HuH-7.5 (cell line): Measurements from ENCODE around the gene NTM.

ENCODE experiments used
- DNase-seq: peaks from one replicate; pipeline ENCODE4 v3.0.0; 2011; ENCODE audit warnings: low spot score

Gene NTM

GRCh38 chr11:132078264-132079076 lies 708.1 kb downstream of the NTM start:
- DNase-seq, result no peak

DNA sequence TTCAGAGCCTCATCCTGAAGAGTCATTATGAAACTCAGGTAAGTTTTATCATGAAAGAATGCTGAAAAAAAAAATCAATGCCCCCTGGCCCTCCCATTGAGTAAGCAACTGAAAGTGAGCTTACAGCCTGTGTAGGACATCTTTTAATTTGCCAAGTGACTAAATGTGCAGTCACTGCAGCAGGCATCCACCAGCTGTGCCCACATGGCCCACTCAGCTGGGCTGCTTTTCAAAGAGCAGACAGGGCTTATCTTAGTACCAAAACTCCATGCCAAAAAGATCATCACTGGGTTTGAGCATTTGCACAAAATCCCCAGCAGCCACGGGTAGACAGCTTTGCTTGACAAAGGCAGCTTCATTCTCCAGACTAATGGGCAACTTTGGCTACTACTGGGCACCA lies 709.7 kb downstream of the NTM start:
- DNase-seq, result no peak

- no peak for DNase-seq
These were observed 712.2 kb downstream of the NTM start for GRCh38 chr11:132082566-132082965.

DNA sequence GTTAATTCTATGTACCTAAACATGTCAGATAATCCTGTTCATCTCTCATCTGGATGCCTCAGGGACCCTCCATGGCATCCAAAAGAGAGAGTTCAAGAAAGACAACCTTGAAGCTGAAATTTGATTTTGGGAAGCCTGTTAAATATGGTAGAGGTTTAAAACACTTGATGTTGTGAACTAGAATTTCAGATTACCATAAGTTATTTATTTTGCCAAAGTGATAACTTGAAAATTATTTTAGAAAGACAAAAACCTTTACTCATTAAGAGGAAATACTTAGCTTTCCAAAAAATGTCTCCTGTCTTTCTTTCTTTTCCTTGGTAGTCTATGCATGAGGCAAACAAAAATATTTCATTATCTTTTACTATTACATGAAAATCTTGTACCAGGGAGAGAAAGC lies 714.0 kb downstream of the NTM start:
- no peak for DNase-seq

DNA sequence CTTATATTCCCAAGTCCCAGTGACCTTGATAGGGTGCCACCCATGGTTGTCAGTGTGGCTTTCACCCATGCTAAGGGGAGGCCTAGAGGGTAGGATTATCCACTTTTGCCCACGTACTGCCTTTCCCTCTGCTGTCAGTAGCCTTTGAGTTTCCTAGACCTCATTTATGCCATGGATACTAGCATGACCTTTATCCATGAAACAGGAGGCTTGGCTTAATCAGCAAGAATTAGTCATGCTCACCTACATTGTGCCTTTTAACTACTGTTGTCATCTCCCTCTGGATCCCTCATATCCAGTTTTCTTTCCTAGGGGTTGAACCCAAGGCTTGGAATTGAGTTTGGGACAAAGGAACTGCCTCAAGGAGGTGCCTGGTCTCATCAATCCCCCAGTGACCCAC lies 716.7 kb downstream of the NTM start:
- DNase-seq, result no peak

GRCh38 chr11:132088551-132088950 lies 718.1 kb downstream of the NTM start:
- DNase-seq, result no peak

GRCh38 chr11:132093536-132094259 lies 723.3 kb downstream of the NTM start:
- no peak for DNase-seq

- DNase-seq, result no peak
These were observed 724.2 kb downstream of the NTM start for GRCh38 chr11:132094598-132094997.

GRCh38 chr11:132095230-132096131 lies 725.1 kb downstream of the NTM start:
- no peak for DNase-seq

DNA sequence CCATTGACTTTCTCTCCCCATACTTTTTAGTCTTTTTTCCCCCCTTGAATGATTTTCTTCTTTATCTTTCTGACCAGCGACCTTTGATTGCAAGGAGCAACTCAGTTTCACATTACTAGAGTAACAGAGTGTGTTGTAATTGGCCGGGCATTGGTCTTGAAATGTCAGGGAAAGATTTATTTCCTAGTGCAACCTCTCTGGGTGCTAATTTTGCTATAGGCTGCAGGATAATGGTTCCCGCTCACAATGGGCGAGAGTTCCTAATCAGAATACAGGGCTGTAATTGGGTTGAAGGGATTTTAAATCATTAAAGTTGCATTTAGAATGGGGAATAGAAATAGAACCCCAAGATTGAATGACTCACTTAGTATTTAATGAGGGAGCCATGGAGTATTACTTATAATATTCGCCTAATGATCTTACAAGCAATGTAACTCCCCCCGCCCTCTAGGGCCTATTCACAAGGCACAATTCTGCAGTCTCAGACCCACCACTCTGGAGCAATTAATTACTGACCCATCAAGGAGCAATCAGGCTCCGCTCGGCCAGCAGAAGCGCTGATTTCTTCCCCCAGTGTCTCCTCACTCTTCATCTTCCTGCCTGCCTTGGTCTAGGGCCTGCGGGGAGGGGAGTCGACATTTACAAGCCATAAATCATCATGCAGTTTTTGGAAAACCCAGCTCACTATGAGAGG lies 725.9 kb downstream of the NTM start:
- no peak for DNase-seq

GRCh38 chr11:132099692-132100091 lies 729.3 kb downstream of the NTM start:
- no peak for DNase-seq

DNA sequence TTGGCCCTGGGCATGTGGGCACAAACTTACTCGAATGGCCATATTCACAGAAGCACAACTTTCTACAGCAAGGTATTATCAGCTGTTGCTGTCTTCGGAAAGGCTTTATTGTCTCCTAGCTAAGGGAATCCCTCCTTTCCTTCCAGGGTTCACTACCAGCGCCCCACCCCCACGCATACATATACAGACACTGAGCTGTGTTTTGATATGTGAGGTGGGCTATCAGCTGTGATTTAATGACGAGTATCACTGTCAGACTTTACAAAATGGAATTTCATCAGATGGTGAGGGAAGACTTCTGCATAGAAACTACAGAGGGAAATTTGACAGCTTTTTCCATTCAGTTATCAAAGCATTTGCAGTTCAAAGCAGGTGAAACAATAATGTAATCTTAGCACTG lies 730.2 kb downstream of the NTM start:
- no peak for DNase-seq

DNA sequence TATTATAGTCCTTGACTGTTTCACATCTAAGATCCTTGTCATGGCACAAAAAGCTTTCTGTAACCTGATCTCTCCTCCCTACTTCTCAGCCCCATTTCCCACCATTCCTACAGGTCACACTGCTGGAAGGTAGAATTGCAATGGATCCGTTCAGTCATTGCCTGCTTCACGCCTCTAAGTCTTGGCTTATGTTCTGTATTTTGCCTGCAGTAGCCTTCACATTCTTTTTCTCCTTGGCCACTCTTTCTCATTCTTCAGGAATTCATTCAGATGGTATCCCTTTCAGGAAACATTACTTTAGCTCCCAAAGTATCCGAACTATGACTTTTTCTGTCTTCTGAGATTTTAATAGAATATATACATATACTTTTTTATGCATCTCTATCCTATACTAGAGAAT lies 731.5 kb downstream of the NTM start:
- DNase-seq, result no peak

DNA sequence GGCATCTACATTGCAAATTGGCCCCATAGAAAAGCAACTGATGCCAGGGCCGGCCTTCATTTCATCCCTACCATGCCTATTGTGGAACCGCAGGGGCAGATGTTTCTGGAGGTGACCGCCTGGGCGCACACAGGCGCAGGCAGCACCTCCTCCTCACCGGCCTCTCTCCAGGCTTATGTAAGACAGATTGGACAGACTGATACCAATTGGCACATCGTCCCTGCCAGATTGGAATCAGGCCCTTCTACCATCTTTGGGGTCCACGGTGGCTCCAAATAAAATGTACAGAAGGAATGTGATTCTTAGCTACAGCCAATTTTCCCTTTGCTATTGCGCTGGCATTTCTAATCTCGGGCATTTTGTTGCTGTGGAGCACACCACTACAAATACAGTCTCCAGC lies 732.6 kb downstream of the NTM start:
- no peak for DNase-seq

DNA sequence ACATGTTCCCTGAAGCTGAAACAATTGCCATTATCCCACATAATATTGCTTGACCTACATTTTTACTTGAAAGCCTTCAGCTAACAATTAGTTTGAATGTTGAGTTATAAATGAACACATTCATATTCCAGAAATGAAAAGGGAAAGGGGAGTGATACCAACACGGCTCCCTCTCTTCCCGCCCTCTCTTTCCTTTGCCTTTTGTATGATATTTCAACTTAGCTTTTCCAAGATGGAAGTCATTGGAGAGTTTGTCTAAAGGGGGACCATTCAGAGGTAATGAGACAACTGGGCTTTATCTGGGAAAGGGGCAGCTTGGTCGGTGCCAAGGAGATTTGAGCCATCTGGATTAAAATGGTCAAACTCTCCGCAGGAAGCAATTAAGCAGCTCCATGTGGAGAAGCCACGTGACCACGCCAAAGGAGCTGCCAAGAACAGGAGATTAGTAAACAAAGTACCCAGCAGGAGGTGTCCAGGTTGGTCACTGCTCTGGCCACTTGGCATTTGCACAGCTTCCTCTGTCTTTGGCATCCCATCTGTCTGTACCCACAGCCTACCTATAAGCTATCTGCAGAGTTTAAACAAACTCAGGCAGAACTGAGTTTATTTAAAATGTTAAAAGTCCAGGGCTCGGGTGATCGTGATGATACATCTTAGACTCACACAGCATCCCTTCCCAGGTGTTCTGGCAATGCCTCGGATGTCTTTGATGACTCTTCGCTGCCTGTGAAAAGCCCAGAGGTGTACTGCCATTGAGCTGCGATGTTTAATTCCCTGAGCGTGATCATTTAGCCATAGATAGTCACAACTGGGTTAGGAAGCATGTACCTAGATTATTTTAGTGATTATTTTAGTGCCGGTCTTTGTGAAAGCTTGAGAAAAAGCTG lies 735.9 kb downstream of the NTM start:
- DNase-seq, result no peak

GRCh38 chr11:132111316-132111715 lies 740.9 kb downstream of the NTM start:
- DNase-seq, result no peak

GRCh38 chr11:132111838-132112237 lies 741.4 kb downstream of the NTM start:
- no peak for DNase-seq

GRCh38 chr11:132112846-132113245 lies 742.4 kb downstream of the NTM start:
- DNase-seq, result no peak

DNA sequence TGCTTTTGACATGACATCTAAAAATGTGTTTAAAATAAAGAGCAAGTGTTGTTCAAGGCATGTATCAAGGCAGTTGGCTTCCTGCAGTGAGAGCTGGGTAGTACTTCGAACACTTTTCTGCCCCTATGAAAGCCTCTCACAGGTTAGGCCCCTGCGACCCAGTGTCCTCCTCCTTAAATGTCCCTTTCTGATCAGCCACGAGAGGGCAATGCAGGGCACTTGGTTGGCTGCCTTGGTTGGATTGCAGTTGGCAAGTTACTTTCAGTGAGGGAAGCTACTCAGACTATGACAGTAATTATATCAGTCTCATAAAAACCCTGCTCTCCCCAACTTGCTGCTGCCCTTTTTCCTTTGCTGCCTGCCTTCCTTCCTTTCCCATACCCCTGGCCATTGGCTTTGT lies 743.8 kb downstream of the NTM start:
- no peak for DNase-seq

DNA sequence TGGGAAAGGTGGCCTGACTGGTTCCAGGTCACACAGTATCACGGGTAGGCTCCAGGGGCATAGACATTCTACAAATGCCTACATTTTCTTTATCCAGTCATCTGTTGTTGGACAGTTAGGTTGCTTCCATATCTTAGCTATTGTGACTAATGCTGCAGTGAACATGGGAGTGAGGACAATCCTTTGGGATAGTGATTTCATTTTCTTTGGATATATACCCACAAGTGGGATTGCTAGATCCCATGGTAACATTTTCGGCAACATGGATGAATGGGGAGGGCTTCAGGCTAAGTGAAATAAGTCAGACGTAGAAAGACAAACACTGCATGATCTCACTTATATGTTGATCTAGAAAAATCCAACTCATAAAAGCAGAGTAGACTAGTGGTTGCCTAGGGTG lies 744.3 kb downstream of the NTM start:
- no peak for DNase-seq

DNA sequence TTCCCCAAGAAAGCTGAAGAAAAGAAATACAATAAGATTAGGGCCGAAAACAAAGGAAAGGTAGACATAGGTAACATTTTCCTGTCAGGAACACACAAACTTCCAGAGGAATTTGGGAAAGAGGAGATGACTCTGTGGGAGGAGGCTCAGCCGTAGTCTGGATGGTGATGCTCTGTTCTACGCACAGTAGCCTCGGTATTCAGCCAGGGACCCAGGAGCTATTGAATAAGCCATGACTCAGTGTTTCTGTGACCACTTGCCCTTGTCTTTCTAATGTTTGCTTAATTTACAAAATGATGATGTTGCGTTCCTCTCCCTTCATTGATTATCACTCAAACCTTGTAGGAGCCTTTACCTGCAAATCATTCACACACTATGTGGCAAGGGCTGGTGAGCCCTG lies 745.0 kb downstream of the NTM start:
- no peak for DNase-seq
